Chondrocyte (in vitro differentiated cells): Measurements from ENCODE around the gene GPR141. TPM values are rescaled to one million over a fixed set of nuclear protein-coding genes. Genes with fewer than 3 reads are reported as not detected.

Experiments
- DNase-seq: peaks from one replicate; pipeline ENCODE4 v3.0.0; 2021; ENCODE audit warnings: mixed read lengths, low spot score
- H3K27ac Mint-ChIP-seq: one replicate; pipeline ENCODE4 v1.8.0; 2021; ENCODE audit warnings: mild to moderate bottlenecking, moderate library complexity, mixed read lengths; ENCODE audit not compliant: unreplicated experiment
- H3K27me3 Mint-ChIP-seq: 2 replicates; pipeline ENCODE4 v1.8.0; 2021; ENCODE audit warnings: low read depth, mixed read lengths
- H3K36me3 Mint-ChIP-seq: 2 replicates; pipeline ENCODE4 v1.8.0; 2021; ENCODE audit warnings: low read depth, mixed read lengths
- H3K4me1 Mint-ChIP-seq: 2 replicates; pipeline ENCODE4 v1.8.0; 2021; ENCODE audit warnings: low read depth, mild to moderate bottlenecking, mixed read lengths
- H3K4me3 Mint-ChIP-seq: one replicate; pipeline ENCODE4 v1.8.0; 2021; ENCODE audit warnings: mild to moderate bottlenecking, moderate library complexity, mixed read lengths; ENCODE audit not compliant: unreplicated experiment
- H3K9me3 Mint-ChIP-seq: 2 replicates; pipeline ENCODE4 v1.8.0; 2021; ENCODE audit warnings: low read depth, mixed read lengths
- total RNA-seq: library from RNA; stranded (reverse); gene quantifications from 3 replicates; pipeline ENCODE4 v1.2.1, GENCODE V29; 2021
- TF ChIP-seq, protein P1 (sequence below): fragments of 200-600 bp; sonication (generic); IDR thresholded peaks from 2 replicates; pipeline ENCODE4 v1.5.0; 2021; ENCODE audit warnings: antibody characterized with exemption, mild to moderate bottlenecking, moderate library complexity

Gene GPR141
- total RNA-seq, 1 donor from 2014 or later = not detected

DNA sequence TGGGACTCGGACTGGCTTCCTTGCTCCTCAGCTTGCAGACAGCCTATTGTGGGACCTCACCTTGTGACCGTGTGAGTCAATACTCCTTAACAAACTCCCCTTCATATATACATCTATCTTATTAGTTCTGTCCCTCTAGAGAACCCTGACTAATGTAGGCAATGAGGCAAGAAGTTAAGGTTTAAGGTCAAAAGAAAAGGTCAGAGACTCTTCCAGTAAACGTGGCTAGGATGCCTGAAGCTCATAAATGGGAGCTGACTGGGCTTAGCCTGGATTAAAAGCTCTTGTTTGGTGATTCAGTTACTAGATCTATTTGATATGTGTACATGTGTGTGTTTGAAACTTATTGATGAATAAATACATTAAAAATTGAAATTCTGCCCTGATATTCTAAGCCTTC is 10.6 kb upstream of the GPR141 start:
- peaks cover 3% of the 10 kb centered on the region for H3K9me3 Mint-ChIP-seq
- DNase-seq = no peak
- H3K4me3 Mint-ChIP-seq = no peak overlapping the region
- H3K27ac Mint-ChIP-seq = no peak overlapping the region
- no peaks in the 10 kb centered on the region for H3K36me3 Mint-ChIP-seq
- H3K27me3 Mint-ChIP-seq = peaks cover 8% of the 10 kb centered on the region
- TF ChIP-seq, protein P1, sequence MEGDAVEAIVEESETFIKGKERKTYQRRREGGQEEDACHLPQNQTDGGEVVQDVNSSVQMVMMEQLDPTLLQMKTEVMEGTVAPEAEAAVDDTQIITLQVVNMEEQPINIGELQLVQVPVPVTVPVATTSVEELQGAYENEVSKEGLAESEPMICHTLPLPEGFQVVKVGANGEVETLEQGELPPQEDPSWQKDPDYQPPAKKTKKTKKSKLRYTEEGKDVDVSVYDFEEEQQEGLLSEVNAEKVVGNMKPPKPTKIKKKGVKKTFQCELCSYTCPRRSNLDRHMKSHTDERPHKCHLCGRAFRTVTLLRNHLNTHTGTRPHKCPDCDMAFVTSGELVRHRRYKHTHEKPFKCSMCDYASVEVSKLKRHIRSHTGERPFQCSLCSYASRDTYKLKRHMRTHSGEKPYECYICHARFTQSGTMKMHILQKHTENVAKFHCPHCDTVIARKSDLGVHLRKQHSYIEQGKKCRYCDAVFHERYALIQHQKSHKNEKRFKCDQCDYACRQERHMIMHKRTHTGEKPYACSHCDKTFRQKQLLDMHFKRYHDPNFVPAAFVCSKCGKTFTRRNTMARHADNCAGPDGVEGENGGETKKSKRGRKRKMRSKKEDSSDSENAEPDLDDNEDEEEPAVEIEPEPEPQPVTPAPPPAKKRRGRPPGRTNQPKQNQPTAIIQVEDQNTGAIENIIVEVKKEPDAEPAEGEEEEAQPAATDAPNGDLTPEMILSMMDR = no peak
- no peaks in the 10 kb centered on the region for H3K4me1 Mint-ChIP-seq

DNA sequence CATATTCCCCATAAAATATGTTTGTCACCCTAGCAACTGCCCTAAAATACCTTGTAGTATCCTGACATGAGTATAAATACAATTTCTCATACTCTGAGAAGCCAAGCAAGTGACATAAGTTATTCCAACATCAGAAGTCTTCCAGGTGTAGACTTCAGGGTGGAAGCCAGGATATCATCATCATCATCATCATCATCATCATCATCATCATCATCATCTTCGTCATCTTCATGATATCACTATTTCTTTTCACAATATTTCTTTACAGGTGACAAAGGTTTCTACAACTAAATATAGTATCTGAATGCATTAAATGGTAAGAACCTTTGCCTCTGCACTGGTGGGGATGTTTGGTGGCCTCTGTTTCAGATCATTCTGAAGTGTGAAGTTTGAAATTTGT is 10.0 kb upstream of the GPR141 start:
- Mint-ChIP-seq H3K27ac (no peak overlapping the region), H3K4me1 (no peaks in the 10 kb centered on the region), H3K36me3 (no peaks in the 10 kb centered on the region), H3K27me3 (peaks cover 8% of the 10 kb centered on the region), H3K9me3 (peaks cover 3% of the 10 kb centered on the region), H3K4me3 (no peak overlapping the region)
- DNase-seq = no peak
- TF ChIP-seq, protein P1 = no peak

DNA sequence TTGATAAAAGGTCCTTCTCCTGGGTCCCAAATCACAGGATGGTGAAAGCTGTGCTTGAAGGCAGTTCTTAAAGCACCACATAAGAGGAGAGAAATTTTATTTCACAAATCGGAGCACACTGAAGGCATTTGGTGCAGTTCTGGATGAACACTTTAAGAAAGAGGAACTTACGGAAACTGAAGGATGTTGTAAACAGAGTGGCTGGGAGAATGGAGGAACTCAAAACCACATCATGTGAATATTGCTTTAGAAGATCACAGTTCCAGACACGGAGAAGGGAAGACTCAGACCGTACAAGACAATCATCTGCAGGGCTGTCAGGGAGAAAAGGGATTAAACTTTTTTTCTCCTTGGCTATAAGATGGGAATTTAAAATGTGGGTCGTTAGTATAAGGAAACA is 9.0 kb upstream of the GPR141 start:
- no peaks in the 10 kb centered on the region for H3K4me1 Mint-ChIP-seq
- H3K36me3 Mint-ChIP-seq = no peaks in the 10 kb centered on the region
- peaks cover 3% of the 10 kb centered on the region for H3K9me3 Mint-ChIP-seq
- TF ChIP-seq, protein P1 = no peak
- no peak for DNase-seq
- peaks cover 8% of the 10 kb centered on the region for H3K27me3 Mint-ChIP-seq
- no peak overlapping the region for H3K4me3 Mint-ChIP-seq
- H3K27ac Mint-ChIP-seq = no peak overlapping the region

DNA sequence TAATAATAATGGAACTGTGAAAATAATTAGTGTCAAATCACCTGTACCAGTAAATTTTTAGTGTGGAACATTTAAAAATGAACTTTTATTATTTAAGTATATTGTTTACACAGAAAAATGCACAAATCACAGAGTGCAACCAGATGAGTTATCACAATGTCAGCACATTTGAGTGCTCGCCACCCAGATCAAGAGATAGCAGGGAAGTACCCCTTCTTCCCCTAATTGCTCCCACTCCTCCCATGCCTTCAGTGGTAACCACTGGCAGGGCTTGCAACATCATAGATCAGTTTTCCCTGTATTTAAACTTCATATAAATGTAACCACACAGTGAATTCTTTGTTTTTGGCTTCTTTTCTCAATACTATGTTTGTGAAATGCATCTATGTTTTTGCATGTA is 7.8 kb upstream of the GPR141 start:
- H3K36me3 Mint-ChIP-seq = no peaks in the 10 kb centered on the region
- DNase-seq = no peak
- H3K4me3 Mint-ChIP-seq = no peak overlapping the region
- no peak overlapping the region for H3K27ac Mint-ChIP-seq
- TF ChIP-seq, protein P1 = no peak
- no peaks in the 10 kb centered on the region for H3K9me3 Mint-ChIP-seq
- H3K4me1 Mint-ChIP-seq = no peaks in the 10 kb centered on the region
- H3K27me3 Mint-ChIP-seq = peaks cover 13% of the 10 kb centered on the region

DNA sequence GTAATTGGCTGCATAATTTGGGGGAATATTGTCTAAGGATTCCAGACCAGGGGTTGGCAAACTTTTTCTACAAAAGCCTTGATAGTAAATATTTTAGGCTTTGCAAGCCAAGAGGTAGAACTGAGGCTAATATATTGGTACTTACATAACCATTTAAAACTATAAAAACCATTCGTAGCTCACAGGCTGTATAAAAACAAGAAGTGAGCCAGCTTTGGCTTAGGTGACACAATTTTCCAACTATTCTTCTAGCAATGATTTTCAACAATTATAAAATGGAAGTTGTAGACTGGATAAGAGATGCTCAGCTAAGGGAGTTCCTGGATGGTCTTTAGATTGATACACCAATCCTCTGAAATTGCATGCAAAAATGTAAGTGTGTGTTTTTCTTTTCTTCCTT is 1.4 kb downstream of the GPR141 start:
- Mint-ChIP-seq H3K4me1 (no peaks in the 10 kb centered on the region), H3K9me3 (no peaks in the 10 kb centered on the region), H3K36me3 (no peaks in the 10 kb centered on the region), H3K27ac (no peak overlapping the region), H3K4me3 (no peak overlapping the region), H3K27me3 (peaks cover 1% of the 10 kb centered on the region)
- no peak for DNase-seq
- TF ChIP-seq, protein P1 = no peak
